NCI-H146 (cell line): ENCODE data around the gene INSM1.
A peak's percentile ranks its signal among the peaks of the same experiment; 100 is the strongest.
"Not testable (repeated sequence)": the region's sequence is repeated elsewhere in the genome, so short reads cannot be mapped to it uniquely, and the experiment has no call there.

Source experiments
- DNase-seq: peaks from one replicate; lab custom pipeline; 2025; lab: John Stamatoyannopoulos, UW

Gene INSM1

GRCh38 chr20:20367575-20368417 is at the start of gene INSM1:
Gene INSM1 (plus strand): TSS chr20:20368104. CDS start chr20:20368268, 164 bp downstream.
- DNase-seq, result peak; percentile 100

- no peak for DNase-seq
Observed at GRCh38 chr20:20318365-20319161, 49.3 kb upstream of the INSM1 start.

- no peak for DNase-seq
Observed at GRCh38 chr20:20321134-20321533, 46.8 kb upstream of the INSM1 start.

GRCh38 chr20:20321917-20322316 is 46.0 kb upstream of the INSM1 start:
- DNase-seq, result no peak

GRCh38 chr20:20322912-20323311 is 45.0 kb upstream of the INSM1 start:
- DNase-seq, result no peak

- DNase-seq, result no peak
Observed at GRCh38 chr20:20327746-20328145, 40.2 kb upstream of the INSM1 start.

- DNase-seq, result no peak
Observed at GRCh38 chr20:20329564-20329963, 38.3 kb upstream of the INSM1 start.

GRCh38 chr20:20331156-20331555 is 36.7 kb upstream of the INSM1 start:
- DNase-seq, result no peak

- DNase-seq, result no peak
Observed at GRCh38 chr20:20331817-20332216, 36.1 kb upstream of the INSM1 start.

- no peak for DNase-seq
Observed at GRCh38 chr20:20333866-20334265, 34.0 kb upstream of the INSM1 start.

- DNase-seq, result no peak
Observed at GRCh38 chr20:20334489-20334888, 33.4 kb upstream of the INSM1 start.

GRCh38 chr20:20338133-20338730 is 29.7 kb upstream of the INSM1 start:
- no peak for DNase-seq

- DNase-seq, result no peak
Observed at GRCh38 chr20:20340443-20340842, 27.5 kb upstream of the INSM1 start.

GRCh38 chr20:20341371-20341770 is 26.5 kb upstream of the INSM1 start:
- DNase-seq, result no peak

GRCh38 chr20:20342066-20342465 is 25.8 kb upstream of the INSM1 start:
- DNase-seq, result no peak

- DNase-seq, result no peak
Observed at GRCh38 chr20:20343932-20344331, 24.0 kb upstream of the INSM1 start.

- DNase-seq, result no peak
Observed at GRCh38 chr20:20344476-20344875, 23.4 kb upstream of the INSM1 start.

GRCh38 chr20:20353576-20353975 is 14.3 kb upstream of the INSM1 start:
- no peak for DNase-seq

GRCh38 chr20:20355503-20355902 is 12.4 kb upstream of the INSM1 start:
- DNase-seq, result not testable (repeated sequence)

GRCh38 chr20:20358801-20359200 is 9.1 kb upstream of the INSM1 start:
- peak; percentile 75 for DNase-seq

- no peak for DNase-seq
Observed at GRCh38 chr20:20359628-20360027, 8.3 kb upstream of the INSM1 start.

- DNase-seq, result peak; percentile 82
Observed at GRCh38 chr20:20360464-20360863, 7.4 kb upstream of the INSM1 start.
